Measurements from ENCODE around the gene F2R.

Gene F2R

GRCh38 chr5:76696251-76696650, 19.7 kb upstream of the F2R start:
- TF ChIP-seq MYC (IDR thresholded peaks at IDR 0.05; ENCODE audit: low read depth, low read length) (no peak), CTCF (IDR thresholded peaks at IDR 0.05; ENCODE audit: low read depth, low read length) (no peak), POLR2A (IDR thresholded peaks at IDR 0.05; ENCODE audit: extremely low read depth, insufficient read length) (no peak), MAX (IDR thresholded peaks at IDR 0.05; ENCODE audit: low read depth, low read length) (no peak)
- no peak for DNase-seq (ENCODE audit: low read depth)
- no peak overlapping the region for H3K4me3 ChIP-seq (ENCODE audit: low read depth, low read length)

- no peak overlapping the region for H3K4me3 ChIP-seq (ENCODE audit: low read depth, low read length)
- no peak for DNase-seq (ENCODE audit: low read depth)
- TF ChIP-seq CTCF (IDR thresholded peaks at IDR 0.05; ENCODE audit: low read depth, low read length) = no peak
- no peak for TF ChIP-seq MAX (IDR thresholded peaks at IDR 0.05; ENCODE audit: low read depth, low read length)
- no peak for TF ChIP-seq POLR2A (IDR thresholded peaks at IDR 0.05; ENCODE audit: extremely low read depth, insufficient read length)
- no peak for TF ChIP-seq MYC (IDR thresholded peaks at IDR 0.05; ENCODE audit: low read depth, low read length)
These were observed 18.3 kb upstream of the F2R start for GRCh38 chr5:76697670-76698069.

GRCh38 chr5:76700571-76700970, 15.4 kb upstream of the F2R start:
- DNase-seq (ENCODE audit: low read depth) = no peak
- TF ChIP-seq CTCF (IDR thresholded peaks at IDR 0.05; ENCODE audit: low read depth, low read length) (no peak), POLR2A (IDR thresholded peaks at IDR 0.05; ENCODE audit: extremely low read depth, insufficient read length) (no peak), MYC (IDR thresholded peaks at IDR 0.05; ENCODE audit: low read depth, low read length) (no peak), MAX (IDR thresholded peaks at IDR 0.05; ENCODE audit: low read depth, low read length) (no peak)
- no peak overlapping the region for H3K4me3 ChIP-seq (ENCODE audit: low read depth, low read length)

- no peak for DNase-seq (ENCODE audit: low read depth)
- no peak for TF ChIP-seq CTCF (IDR thresholded peaks at IDR 0.05; ENCODE audit: low read depth, low read length)
- TF ChIP-seq POLR2A (IDR thresholded peaks at IDR 0.05; ENCODE audit: extremely low read depth, insufficient read length) = no peak
- no peak overlapping the region for H3K4me3 ChIP-seq (ENCODE audit: low read depth, low read length)
These were observed 14.6 kb upstream of the F2R start for GRCh38 chr5:76701298-76701697.

GRCh38 chr5:76703707-76704106, 12.2 kb upstream of the F2R start:
- TF ChIP-seq MYC (IDR thresholded peaks at IDR 0.05; ENCODE audit: low read depth, low read length) = no peak
- no peak for TF ChIP-seq CTCF (IDR thresholded peaks at IDR 0.05; ENCODE audit: low read depth, low read length)
- TF ChIP-seq MAX (IDR thresholded peaks at IDR 0.05; ENCODE audit: low read depth, low read length) = no peak
- no peak for TF ChIP-seq POLR2A (IDR thresholded peaks at IDR 0.05; ENCODE audit: extremely low read depth, insufficient read length)
- no peak for DNase-seq (ENCODE audit: low read depth)
- no peak overlapping the region for H3K4me3 ChIP-seq (ENCODE audit: low read depth, low read length)

- no peak overlapping the region for H3K4me3 ChIP-seq (ENCODE audit: low read depth, low read length)
- TF ChIP-seq MYC (IDR thresholded peaks at IDR 0.05; ENCODE audit: low read depth, low read length) (no peak), POLR2A (IDR thresholded peaks at IDR 0.05; ENCODE audit: extremely low read depth, insufficient read length) (no peak), CTCF (IDR thresholded peaks at IDR 0.05; ENCODE audit: low read depth, low read length) (no peak), MAX (IDR thresholded peaks at IDR 0.05; ENCODE audit: low read depth, low read length) (no peak)
- no peak for DNase-seq (ENCODE audit: low read depth)
These were observed 11.7 kb upstream of the F2R start for GRCh38 chr5:76704131-76704663.

Data from NB4 (cell line).